ENCODE measurements around the gene OTUD5.

The OTUD5 gene

GRCh38 chrX:48972220-48973164 is 15.1 kb upstream of the OTUD5 start:
- DNase-seq, result peak in 1 of 4 experiments; percentile 6

- DNase-seq, result no peak
Observed at GRCh38 chrX:48971249-48972219, 14.1 kb upstream of the OTUD5 start, which contains the start of gene KCND1. Gene KCND1 (minus strand): TSS chrX:48971844. CDS start chrX:48970271, 1,573 bp downstream.

- no peak for DNase-seq
Observed at GRCh38 chrX:48969471-48969870, 12.1 kb upstream of the OTUD5 start.

GRCh38 chrX:48968377-48968776 is 11.0 kb upstream of the OTUD5 start:
- DNase-seq, result no peak

- no peak for DNase-seq
Observed at GRCh38 chrX:48966796-48967579, 9.6 kb upstream of the OTUD5 start.

- DNase-seq, result no peak
Observed at GRCh38 chrX:48965959-48966358, 8.6 kb upstream of the OTUD5 start.

- no peak for DNase-seq
Observed at GRCh38 chrX:48961585-48962091, 4.2 kb upstream of the OTUD5 start.

GRCh38 chrX:48960291-48960690 is 2.9 kb upstream of the OTUD5 start:
- no peak for DNase-seq

GRCh38 chrX:48958635-48959094 is 1.3 kb upstream of the OTUD5 start:
- DNase-seq, result no peak

- peak; percentile 74 to 85 (median 82) for DNase-seq
Observed at GRCh38 chrX:48957827-48958634, 624 bp upstream of the OTUD5 start.

- peak in 3 of 4 experiments; percentile 5 to 18 (median 10) for DNase-seq
Observed at GRCh38 chrX:48956728-48957414, 536 bp downstream of the OTUD5 start.

- no peak for DNase-seq
Observed at GRCh38 chrX:48948589-48948988, 8.8 kb downstream of the OTUD5 start.

- peak; percentile 9 to 28 (median 14) for DNase-seq
Observed at GRCh38 chrX:48945517-48946348, 11.7 kb downstream of the OTUD5 start.

- DNase-seq, result no peak
Observed at GRCh38 chrX:48942895-48943294, 14.5 kb downstream of the OTUD5 start.

GRCh38 chrX:48940404-48940955 is 16.9 kb downstream of the OTUD5 start:
- no peak for DNase-seq

- no peak for DNase-seq
Observed at GRCh38 chrX:48939524-48940228, 17.7 kb downstream of the OTUD5 start.

GRCh38 chrX:48938721-48939425 is 18.5 kb downstream of the OTUD5 start:
- peak; percentile 40 to 62 (median 48) for DNase-seq

Measured in activated CD4-positive, CD25-positive, alpha-beta regulatory T cell (primary cell).